Upper lobe of left lung (tissue), 6 donors: ENCODE data around the gene ZC3H7A. TPM values are rescaled to one million over a fixed set of nuclear protein-coding genes. Genes with fewer than 3 reads are reported as not detected.

ENCODE experiments used
- ATAC-seq, 2 donors: fragments of 200-7000 bp; cut with Tn5 transposase; one replicate each; pipeline ENCODE4 v1.9.1; 2022; ENCODE audit warnings: mild to moderate bottlenecking in 2 of 2, moderate library complexity in 2 of 2; ENCODE audit not compliant: low FRiP score in 2 of 2
- DNase-seq, 2 donors: peaks; one replicate each; pipeline ENCODE4 v3.0.0-alpha.2; 2019 to 2020
- H3K27ac ChIP-seq, 4 donors: fragments of 200-600 bp; sonication (generic); one replicate each; pipeline ENCODE4 v1.5.1; 2016 to 2019
- H3K27me3 ChIP-seq, 4 donors: fragments of 200-600 bp; sonication (generic); one replicate each; pipeline ENCODE4 v1.5.1; 2017 to 2019
- H3K36me3 ChIP-seq, 4 donors: fragments of 200-600 bp; sonication (generic); one replicate each; pipeline ENCODE4 v1.5.1; 2016 to 2019
- H3K4me1 ChIP-seq, 4 donors: fragments of 200-600 bp; sonication (generic); one replicate each; pipeline ENCODE4 v1.5.1; 2018 to 2019
- H3K4me3 ChIP-seq, 4 donors: fragments of 200-600 bp; sonication (generic); one replicate each; pipeline ENCODE4 v1.5.1; 2017 to 2019; ENCODE audit warnings: mild to moderate bottlenecking in 2 of 4, moderate library complexity in 1 of 4
- H3K9me3 ChIP-seq, 4 donors: fragments of 200-600 bp; sonication (generic); one replicate each; pipeline ENCODE4 v1.5.1; 2018 to 2019
- CTCF ChIP-seq, 6 experiments: fragments of 450-650 bp in 4 of 6; fragments of 200-600 bp in 2 of 6; sonication (generic) in 2 of 6; IDR thresholded peaks; one replicate each; pipeline ENCODE4 v1.5.1; 2016 to 2019; ENCODE audit warnings: antibody characterized with exemption in 6 of 6
- EP300 ChIP-seq, 4 donors: sonication (generic); formaldehyde crosslinking; IDR thresholded peaks; one replicate each; pipeline ENCODE4 v1.5.1; 2017; ENCODE audit warnings: antibody characterized with exemption in 4 of 4, control low read depth in 2 of 4
- POLR2A ChIP-seq, 4 donors: fragments of 450-650 bp; IDR thresholded peaks; one replicate each; pipeline ENCODE4 v1.5.1; 2016 to 2017; ENCODE audit warnings: antibody characterized with exemption in 4 of 4, mild to moderate bottlenecking in 2 of 4
- POLR2AphosphoS5 ChIP-seq, 2 donors: sonication (generic); formaldehyde crosslinking; IDR thresholded peaks; one replicate each; pipeline ENCODE4 v1.5.1; 2017; ENCODE audit warnings: antibody characterized with exemption in 2 of 2
- WGBS, 2 donors: methylation state at CpG; one replicate each; pipeline ENCODE4 v1.1.5; 2017 to 2018; 5-methylcytosine and 5-hydroxymethylcytosine counted together
- total RNA-seq, 6 donors: library from RNA; depleted of rRNA in 4 of 6; stranded (reverse); fragments of >200 nt in 4 of 6; gene quantifications; one replicate each; pipeline versions ENCODE4 v1.1.0 to v1.2.1, GENCODE V29; 2016 to 2021
- donor health status: DM: no; HTN: no; CAD: no; lungs with moderate emphysema.
- donor health status: DM: no; HTN: yes; CAD: no; lungs with severe emphysema.

ZC3H7A gene
- total RNA-seq, 6 donors from 2014 or later = 52.7 to 142 (median 64.7) TPM

- TF ChIP-seq POLR2AphosphoS5 (IDR thresholded peaks at IDR 0.05) = no peak
- TF ChIP-seq CTCF (IDR thresholded peaks at IDR 0.05) = no peak
- TF ChIP-seq POLR2A (IDR thresholded peaks at IDR 0.05) = no peak
- no peak for TF ChIP-seq EP300 (IDR thresholded peaks at IDR 0.05)
- ATAC-seq (no peak), DNase-seq (no peak)
- H3K27me3 ChIP-seq = no peaks in the 10 kb centered on the region
- H3K27ac ChIP-seq = no peak overlapping the region
- H3K4me3 ChIP-seq = no peak overlapping the region
- no peaks in the 10 kb centered on the region for H3K4me1 ChIP-seq
- 82 to 89% methylated on average over 3 of the region's 3 CpGs for WGBS, 2 donors
- peaks cover 36 to 97% (median 74%) of the 10 kb centered on the region in 4 donors for H3K36me3 ChIP-seq
- H3K9me3 ChIP-seq = no peaks in the 10 kb centered on the region
These were observed 22.9 kb downstream of the ZC3H7A start for GRCh38 chr16:11774065-11774626.

GRCh38 chr16:11768849-11769248, 28.2 kb downstream of the ZC3H7A start:
- 63 to 70% methylated on average over 7 of the region's 7 CpGs for WGBS, 2 donors
- no peaks in the 10 kb centered on the region for H3K9me3 ChIP-seq
- no peak overlapping the region for H3K27ac ChIP-seq
- peaks cover 45 to 97% (median 73%) of the 10 kb centered on the region in 4 donors for H3K36me3 ChIP-seq
- no peaks in the 10 kb centered on the region for H3K4me1 ChIP-seq
- ATAC-seq (no peak), DNase-seq (no peak)
- no peak for TF ChIP-seq POLR2AphosphoS5 (IDR thresholded peaks at IDR 0.05)
- no peak for TF ChIP-seq CTCF (IDR thresholded peaks at IDR 0.05)
- no peak for TF ChIP-seq POLR2A (IDR thresholded peaks at IDR 0.05)
- TF ChIP-seq EP300 (IDR thresholded peaks at IDR 0.05) = no peak
- H3K4me3 ChIP-seq = no peak overlapping the region
- no peaks in the 10 kb centered on the region for H3K27me3 ChIP-seq

- Histone ChIP-seq H3K4me1 (peaks cover 12 to 16% (median 14%) of the 10 kb centered on the region in 4 donors), H3K36me3 (peaks cover 34 to 90% (median 65%) of the 10 kb centered on the region in 4 donors), H3K27ac (no peak overlapping the region), H3K27me3 (no peaks in the 10 kb centered on the region), H3K9me3 (no peaks in the 10 kb centered on the region), H3K4me3 (no peak overlapping the region)
- ATAC-seq (no peak), DNase-seq (no peak)
- TF ChIP-seq EP300 (IDR thresholded peaks at IDR 0.05) = no peak
- TF ChIP-seq POLR2AphosphoS5 (IDR thresholded peaks at IDR 0.05) = no peak
- no peak for TF ChIP-seq CTCF (IDR thresholded peaks at IDR 0.05)
- TF ChIP-seq POLR2A (IDR thresholded peaks at IDR 0.05) = no peak
- WGBS, 2 donors = 78 to 83% methylated on average over 4 of the region's 4 CpGs
These were observed 34.6 kb downstream of the ZC3H7A start for GRCh38 chr16:11762431-11762830.

- Histone ChIP-seq H3K4me3 (no peak overlapping the region), H3K9me3 (no peaks in the 10 kb centered on the region), H3K27me3 (no peaks in the 10 kb centered on the region), H3K27ac (no peak overlapping the region), H3K4me1 (peaks cover 12 to 16% (median 15%) of the 10 kb centered on the region in 4 donors), H3K36me3 (peaks cover 31 to 90% (median 63%) of the 10 kb centered on the region in 4 donors)
- TF ChIP-seq CTCF (IDR thresholded peaks at IDR 0.05) (no peak), POLR2A (IDR thresholded peaks at IDR 0.05) (no peak), EP300 (IDR thresholded peaks at IDR 0.05) (no peak), POLR2AphosphoS5 (IDR thresholded peaks at IDR 0.05) (no peak)
- 96% methylated on average over 4 of the region's 4 CpGs for WGBS, 2 donors
- ATAC-seq (no peak), DNase-seq (no peak)
These were observed 37.1 kb downstream of the ZC3H7A start for GRCh38 chr16:11759997-11760396.
